Mesothelial cell of epicardium (in vitro differentiated cells): Measurements from ENCODE around the gene NLRC5. TPM values are rescaled to one million over a fixed set of nuclear protein-coding genes. Genes with fewer than 3 reads are reported as not detected.

ENCODE experiments used
- DNase-seq, 2 experiments: peaks; one replicate each; pipeline ENCODE4 v3.0.0; 2021; ENCODE audit warnings: low spot score in 2 of 2; ENCODE audit not compliant: unreplicated experiment in 2 of 2
- H3K27ac Mint-ChIP-seq: 2 replicates; pipeline ENCODE4 v1.8.0; 2021; ENCODE audit warnings: mixed read lengths
- H3K27me3 Mint-ChIP-seq: 2 replicates; pipeline ENCODE4 v1.8.0; 2021; ENCODE audit warnings: low read depth, mixed read lengths
- H3K36me3 Mint-ChIP-seq: 2 replicates; pipeline ENCODE4 v1.8.0; 2021; ENCODE audit warnings: mixed read lengths
- H3K4me1 Mint-ChIP-seq: 2 replicates; pipeline ENCODE4 v1.8.0; 2021; ENCODE audit warnings: mixed read lengths
- H3K4me3 Mint-ChIP-seq: 2 replicates; pipeline ENCODE4 v1.8.0; 2021; ENCODE audit warnings: mild to moderate bottlenecking, moderate library complexity, mixed read lengths
- H3K9me3 Mint-ChIP-seq: 2 replicates; pipeline ENCODE4 v1.8.0; 2021; ENCODE audit warnings: mixed read lengths
- CTCF ChIP-seq: fragments of 200-600 bp; sonication (generic); IDR thresholded peaks from one replicate; pipeline ENCODE4 v1.5.0; 2021; ENCODE audit warnings: antibody characterized with exemption; ENCODE audit not compliant: unreplicated experiment
- total RNA-seq: library from RNA; stranded (reverse); gene quantifications from 3 replicates; pipeline ENCODE4 v1.2.1, GENCODE V29; 2021

NLRC5 gene
- total RNA-seq, 1 donor from 2014 or later, result 3.7 TPM

GRCh38 chr16:56997264-56997663, 7.9 kb downstream of the NLRC5 start:
- H3K4me1 Mint-ChIP-seq, result no peaks in the 10 kb centered on the region
- no peak for DNase-seq
- TF ChIP-seq CTCF, result no peak
- H3K27ac Mint-ChIP-seq, result no peak overlapping the region
- no peaks in the 10 kb centered on the region for H3K36me3 Mint-ChIP-seq
- H3K27me3 Mint-ChIP-seq, result peaks cover 40% of the 10 kb centered on the region
- H3K4me3 Mint-ChIP-seq, result no peak overlapping the region
- H3K9me3 Mint-ChIP-seq, result no peaks in the 10 kb centered on the region

- no peak for DNase-seq
- no peaks in the 10 kb centered on the region for H3K9me3 Mint-ChIP-seq
- no peak for TF ChIP-seq CTCF
- H3K4me1 Mint-ChIP-seq, result no peaks in the 10 kb centered on the region
- H3K4me3 Mint-ChIP-seq, result no peak overlapping the region
- no peak overlapping the region for H3K27ac Mint-ChIP-seq
- peaks cover 40% of the 10 kb centered on the region for H3K27me3 Mint-ChIP-seq
- no peaks in the 10 kb centered on the region for H3K36me3 Mint-ChIP-seq
Measured at GRCh38 chr16:56997931-56998330, 8.6 kb downstream of the NLRC5 start.

- no peak overlapping the region for H3K4me3 Mint-ChIP-seq
- H3K4me1 Mint-ChIP-seq, result no peaks in the 10 kb centered on the region
- no peaks in the 10 kb centered on the region for H3K9me3 Mint-ChIP-seq
- no peak for TF ChIP-seq CTCF
- no peaks in the 10 kb centered on the region for H3K36me3 Mint-ChIP-seq
- H3K27me3 Mint-ChIP-seq, result peaks cover 37% of the 10 kb centered on the region
- no peak overlapping the region for H3K27ac Mint-ChIP-seq
- no peak for DNase-seq
Measured at GRCh38 chr16:56998352-56998751, 9.0 kb downstream of the NLRC5 start.

GRCh38 chr16:56998861-56999260, 9.5 kb downstream of the NLRC5 start:
- Mint-ChIP-seq H3K27ac (no peak overlapping the region), H3K27me3 (peaks cover 32% of the 10 kb centered on the region), H3K36me3 (no peaks in the 10 kb centered on the region), H3K4me1 (no peaks in the 10 kb centered on the region), H3K9me3 (no peaks in the 10 kb centered on the region), H3K4me3 (no peak overlapping the region)
- TF ChIP-seq CTCF, result no peak
- DNase-seq, result no peak

GRCh38 chr16:56999409-57000270, 10.3 kb downstream of the NLRC5 start:
- H3K4me3 Mint-ChIP-seq, result no peak overlapping the region
- no peak overlapping the region for H3K27ac Mint-ChIP-seq

More at GRCh38 chr16:56999409-57000270, 10.3 kb downstream of the NLRC5 start:
- no peaks in the 10 kb centered on the region for H3K36me3 Mint-ChIP-seq
- peaks cover 2% of the 10 kb centered on the region for H3K4me1 Mint-ChIP-seq
- no peaks in the 10 kb centered on the region for H3K9me3 Mint-ChIP-seq
- no peak for TF ChIP-seq CTCF
- peaks cover 24% of the 10 kb centered on the region for H3K27me3 Mint-ChIP-seq
- no peak for DNase-seq
